Measurements from ENCODE around the gene BDH1.

GRCh38 chr3:197505796-197506548 lies 49.8 kb downstream of the BDH1 start:
- no peak for TF ChIP-seq MAX (IDR thresholded peaks at IDR 0.05)
- TF ChIP-seq CTCF (IDR thresholded peaks at IDR 0.05; ENCODE audit: control extremely low read depth in 1 of 3, insufficient read depth in 1 of 3, low read depth in 1 of 3, low read length in 3 of 3), result no peak
- no peak for TF ChIP-seq POLR2AphosphoS5 (IDR thresholded peaks at IDR 0.05; ENCODE audit: low read depth, low read length)
- TF ChIP-seq RAD21 (IDR thresholded peaks at IDR 0.05 in 1 of 2, conservative IDR thresholded peaks at IDR 0.05 in 1 of 2; ENCODE audit: low read depth in 2 of 2, low read length in 2 of 2), result no peak
- TF ChIP-seq PHF8 (conservative IDR thresholded peaks at IDR 0.05; ENCODE audit: low read depth, low read length), result no peak
- no peak for TF ChIP-seq CBX5 (IDR thresholded peaks at IDR 0.05; ENCODE audit: low read depth, low read length)
- no peak for TF ChIP-seq EP300 (IDR thresholded peaks at IDR 0.05; ENCODE audit: borderline replicate concordance in 1 of 2, low read depth in 2 of 2, low read length in 2 of 2)
- TF ChIP-seq SIN3A (conservative IDR thresholded peaks at IDR 0.05 in 1 of 2, IDR thresholded peaks at IDR 0.05 in 1 of 2; ENCODE audit: low read depth in 1 of 2, low read length in 2 of 2), result no peak
- TF ChIP-seq SP1 (IDR thresholded peaks at IDR 0.05; ENCODE audit: low read depth, low read length), result no peak
